ENCODE results near the gene TARS3.
"Not testable (repeated sequence)": the region's sequence is repeated elsewhere in the genome, so short reads cannot be mapped to it uniquely, and the experiment has no call there.

The TARS3 gene

DNA sequence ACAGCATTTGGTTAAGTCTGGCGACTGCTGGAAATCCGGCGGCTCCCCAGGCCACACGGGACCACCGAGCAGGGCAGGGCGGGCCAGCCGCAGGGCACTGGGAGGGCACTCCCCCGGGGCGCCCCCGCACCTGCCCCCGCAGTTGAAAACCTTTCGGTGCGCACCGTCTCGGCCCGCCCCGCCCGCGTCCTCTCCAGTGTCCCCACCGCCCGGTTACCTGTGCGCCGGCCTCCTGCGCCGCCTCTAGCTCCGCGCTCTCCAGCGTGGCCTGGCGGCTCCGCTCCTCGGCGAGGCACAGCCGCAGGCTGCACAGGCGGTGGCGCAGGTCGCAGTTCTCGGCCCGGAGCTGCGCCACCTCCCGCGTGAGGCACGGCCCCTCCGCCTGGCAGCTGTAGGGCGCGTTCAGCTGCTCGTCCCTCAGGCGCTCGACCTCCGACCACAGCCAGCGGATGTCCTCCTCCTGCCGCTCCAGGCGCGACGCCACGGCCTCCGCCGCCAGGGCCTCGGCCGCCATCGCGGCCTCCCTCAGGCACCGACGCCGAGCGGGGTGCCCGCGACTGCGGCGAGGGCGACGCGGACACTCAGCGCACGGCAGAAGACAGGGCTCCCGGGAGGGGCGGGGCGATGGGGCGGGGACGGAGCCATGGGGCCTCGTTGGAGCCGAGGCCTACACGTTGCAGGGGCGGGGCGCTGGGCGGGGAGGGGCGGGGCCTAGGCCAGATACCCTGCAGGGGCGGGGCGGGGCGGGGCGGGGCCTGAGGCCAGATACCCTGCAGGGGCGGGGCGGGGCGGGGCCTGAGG, at the start of gene TARS3:
Gene TARS3 (minus strand): TSS at position 600 of the 801 bp plus-strand sequence. CDS start 86 bp downstream, at position 514.
- no peak for FAIRE-seq

DNA sequence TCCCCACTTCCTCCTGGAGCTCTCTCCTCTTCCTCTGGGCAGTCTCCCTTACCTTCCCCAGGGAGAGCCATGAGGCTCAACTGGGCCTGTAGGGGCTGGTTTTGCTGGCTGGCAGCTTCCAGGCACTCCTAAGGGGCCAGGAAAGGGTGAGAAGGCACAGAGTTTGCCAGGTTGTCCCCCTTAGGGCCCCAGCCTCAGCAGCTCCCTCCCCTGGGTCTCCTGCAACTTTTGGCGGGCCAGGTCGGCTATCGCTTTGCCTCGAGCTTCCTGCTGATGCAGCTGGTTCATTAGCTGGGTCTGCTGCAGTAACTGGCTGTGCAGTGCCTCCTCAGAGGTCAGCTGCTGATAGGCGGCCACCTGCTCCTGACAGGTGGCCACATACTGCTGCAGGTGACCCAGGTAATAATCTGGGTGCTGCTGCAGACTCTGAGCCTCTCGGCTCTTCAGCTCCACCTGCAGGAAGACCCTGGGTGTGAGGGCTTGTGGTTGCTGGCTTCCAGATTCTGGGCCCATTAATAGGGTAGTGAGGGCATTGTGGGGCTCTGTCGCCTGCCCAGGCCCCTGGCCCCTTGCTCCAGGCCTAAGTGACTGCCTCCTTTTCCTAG, 49.3 kb upstream of the TARS3 start:
- no peak for FAIRE-seq

DNA sequence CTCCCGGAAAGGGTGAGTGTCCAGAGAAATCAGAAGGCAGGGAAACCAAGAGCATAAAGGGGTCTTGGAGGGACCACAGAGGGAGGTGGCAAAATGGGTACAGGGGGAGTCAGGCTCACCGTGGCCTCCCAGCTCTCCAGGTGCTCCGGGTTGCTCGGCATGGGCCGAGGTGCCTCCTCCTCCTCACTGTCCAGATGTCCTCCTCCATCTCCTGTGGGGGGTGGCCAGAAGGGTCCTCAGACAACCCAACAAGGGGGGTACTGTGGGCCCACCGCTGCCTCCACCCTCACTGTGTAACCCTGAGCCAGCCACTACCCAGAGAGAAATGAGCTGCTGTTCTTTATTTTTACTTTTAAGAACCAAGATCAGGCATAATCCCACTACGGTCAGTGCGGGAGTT, 48.6 kb upstream of the TARS3 start:
- FAIRE-seq = no peak

DNA sequence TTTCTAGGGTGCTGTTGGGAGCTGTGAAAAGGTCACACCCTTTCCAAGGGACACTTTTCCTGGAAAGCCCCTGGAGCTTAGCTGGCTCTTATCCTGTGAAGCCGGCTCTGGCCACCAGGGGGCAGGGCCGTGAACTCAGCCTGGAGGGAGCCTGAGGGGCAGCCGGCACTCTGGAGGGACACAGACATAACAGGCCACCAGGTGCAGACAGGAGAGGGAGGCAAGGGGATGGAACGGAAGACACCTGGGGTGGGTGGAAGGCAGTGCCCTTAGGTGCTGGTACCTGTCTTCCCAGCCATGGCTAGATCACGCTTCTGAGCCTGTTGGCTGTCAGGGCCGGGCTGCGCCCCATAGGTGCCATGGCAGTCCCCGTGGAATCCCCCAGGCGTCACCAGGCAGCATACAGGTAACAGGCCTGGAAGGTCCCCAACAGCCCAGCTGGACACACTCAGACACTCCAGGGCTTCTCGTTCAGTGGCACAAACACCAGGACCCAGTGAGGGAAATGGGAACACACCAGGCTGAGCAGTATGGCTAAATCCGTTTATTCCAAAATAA, 42.9 kb upstream of the TARS3 start:
- FAIRE-seq = not testable (repeated sequence)

DNA sequence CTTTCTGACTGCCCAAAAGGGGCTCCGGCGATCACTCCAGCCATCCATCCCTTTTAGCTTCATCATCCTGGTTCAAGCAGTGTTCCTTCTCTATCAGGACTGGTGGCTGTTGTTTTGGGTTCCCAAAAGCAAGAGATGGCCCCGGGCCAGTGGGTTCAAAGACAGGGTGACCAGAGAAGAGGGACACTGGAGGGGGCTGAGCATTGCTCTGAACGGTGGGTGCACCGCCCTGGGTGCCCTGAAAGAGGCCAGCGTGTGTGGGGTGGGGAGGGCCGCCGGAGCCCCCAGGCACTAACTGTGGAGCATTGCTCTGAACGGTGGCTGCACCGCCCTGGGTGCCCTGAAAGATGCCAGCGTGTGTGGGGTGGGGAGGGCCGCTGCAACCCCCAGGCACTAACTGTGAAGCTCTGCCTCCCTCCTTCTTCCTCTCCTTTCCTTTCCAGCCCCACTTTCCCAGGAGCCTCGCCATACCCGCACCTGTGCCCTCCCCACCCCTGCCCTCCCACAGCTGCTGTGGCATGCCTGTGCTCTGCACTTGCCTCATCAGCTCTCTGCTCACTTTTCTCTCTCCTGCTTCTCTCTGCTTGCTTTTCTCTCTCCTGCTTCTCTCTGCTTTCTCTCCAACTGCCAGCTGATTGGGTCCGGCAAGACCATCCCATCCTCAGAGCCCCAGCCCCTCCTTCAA, 41.6 kb upstream of the TARS3 start:
- no peak for FAIRE-seq

DNA sequence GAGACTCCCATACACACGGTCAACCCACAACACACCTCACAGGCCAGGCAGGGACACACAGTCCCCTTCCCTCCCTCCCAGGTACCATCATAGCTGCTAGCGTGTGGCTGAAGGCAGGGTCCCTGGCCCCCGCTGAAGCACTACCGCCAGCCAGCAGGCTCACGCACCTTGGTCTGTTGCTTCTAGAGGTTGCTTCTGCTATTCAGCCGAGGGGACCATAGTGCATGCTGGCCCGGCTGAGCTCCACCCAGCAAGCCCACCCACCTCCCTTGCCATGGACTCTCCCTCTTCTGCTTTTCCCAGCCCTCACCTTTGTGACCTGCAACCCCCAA, 41.0 kb upstream of the TARS3 start:
- not testable (repeated sequence) for FAIRE-seq

DNA sequence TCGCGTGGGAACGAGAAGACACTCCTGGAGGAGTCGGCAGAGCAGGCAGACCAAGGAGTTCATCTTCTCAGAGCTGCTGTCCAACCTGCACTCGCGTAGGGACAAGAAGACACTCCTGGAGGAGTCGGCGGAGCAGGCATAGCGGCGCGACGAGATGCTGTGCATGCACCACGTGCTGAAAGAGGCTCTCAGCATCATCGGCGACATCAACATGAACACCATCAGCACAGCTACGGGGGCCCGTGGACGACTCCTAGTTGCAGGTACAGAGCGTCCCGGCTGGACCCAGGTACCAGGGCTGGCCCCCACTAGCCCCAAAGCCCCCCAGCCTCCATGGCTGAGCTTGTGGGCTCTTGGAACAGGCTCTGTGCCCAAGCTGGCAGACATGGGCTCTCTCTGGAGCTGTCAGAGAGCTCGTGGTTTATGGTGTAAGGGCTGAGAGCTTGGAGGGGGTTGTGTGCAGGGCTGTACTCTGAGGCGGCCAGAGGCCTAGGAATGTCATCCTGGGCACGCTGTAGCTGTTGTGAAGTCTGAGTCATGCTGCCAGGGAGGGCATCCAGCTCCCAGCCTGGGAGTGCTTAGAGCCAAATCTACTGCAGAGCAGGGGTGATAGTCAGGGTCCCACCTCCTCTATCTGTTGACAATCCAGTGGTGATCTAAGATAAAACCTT, 40.5 kb upstream of the TARS3 start:
- not testable (repeated sequence) for FAIRE-seq

DNA sequence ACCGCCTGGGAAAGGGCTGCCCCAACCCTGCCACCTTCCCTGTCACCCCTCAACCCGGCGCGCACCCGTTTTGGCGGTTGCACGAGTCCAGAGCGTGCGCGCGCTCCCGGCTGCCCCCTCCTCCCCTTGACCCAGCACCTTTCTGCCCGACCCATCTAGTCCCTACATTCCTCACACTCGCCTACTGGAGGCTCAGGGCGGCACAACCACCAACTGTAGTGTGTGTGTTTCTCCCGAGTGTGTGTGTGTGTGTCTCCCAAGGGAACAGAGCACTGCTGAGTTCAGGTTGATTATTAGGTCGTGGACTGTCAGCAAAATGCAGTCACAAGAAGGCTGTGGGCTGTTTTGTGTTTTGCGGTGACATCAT, 22.4 kb upstream of the TARS3 start:
- FAIRE-seq = not testable (repeated sequence)

DNA sequence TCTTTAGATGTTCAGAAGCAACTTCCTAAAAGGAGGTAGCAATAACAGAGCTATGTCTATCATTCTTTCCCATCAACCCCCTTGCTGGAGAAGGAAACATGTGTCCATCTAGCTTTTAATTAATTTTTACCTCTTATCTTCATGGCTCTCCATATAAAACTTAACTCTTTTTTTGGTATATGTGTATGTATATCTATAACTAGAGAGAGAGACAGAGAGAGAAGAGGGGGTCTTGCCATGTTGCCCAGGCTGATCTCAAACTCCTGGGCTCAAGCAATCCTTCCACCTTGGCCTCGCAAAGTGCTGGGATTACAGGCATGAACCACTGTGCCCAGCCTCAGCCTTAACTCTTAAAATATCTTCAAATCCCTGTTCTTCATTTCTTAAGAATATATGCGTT, 10.6 kb upstream of the TARS3 start:
- not testable (repeated sequence) for FAIRE-seq

DNA sequence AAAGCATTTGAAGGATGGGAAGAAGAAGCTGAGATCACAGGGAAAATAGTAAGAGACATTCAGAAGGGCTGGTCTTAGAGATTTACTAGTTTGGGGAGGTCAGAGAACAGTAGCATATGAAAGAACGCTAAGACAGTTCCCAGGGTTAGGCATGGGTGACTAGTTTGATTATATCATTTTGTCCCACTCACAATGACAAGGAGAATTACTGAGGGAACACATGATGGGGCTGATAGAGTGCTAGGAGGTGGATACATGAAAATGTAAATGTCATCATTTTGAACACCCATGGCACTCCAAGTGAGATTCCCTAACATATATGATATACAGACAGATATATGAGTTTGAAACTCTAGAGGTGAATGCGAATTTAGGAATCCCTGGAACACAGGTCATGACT, 9.3 kb upstream of the TARS3 start:
- no peak for FAIRE-seq

DNA sequence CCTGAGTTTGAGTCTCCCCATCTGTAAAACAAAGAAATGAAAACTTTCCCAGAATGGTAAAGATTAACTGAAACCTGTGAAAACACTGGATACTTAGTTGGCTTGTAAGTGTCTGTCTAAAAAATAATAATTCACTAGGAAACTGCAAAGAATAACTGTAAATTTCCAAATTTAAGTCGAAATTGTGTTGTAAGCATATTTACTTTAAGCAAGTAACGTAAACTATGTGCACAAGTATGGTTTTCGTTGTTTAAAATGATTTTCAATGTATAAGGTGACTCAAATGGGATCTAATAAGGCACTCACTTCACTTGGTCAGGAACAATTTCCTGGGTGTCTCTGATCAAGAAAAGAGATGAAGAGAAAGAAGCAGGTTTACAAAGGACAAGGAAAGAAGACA, 8.5 kb upstream of the TARS3 start:
- FAIRE-seq = no peak

DNA sequence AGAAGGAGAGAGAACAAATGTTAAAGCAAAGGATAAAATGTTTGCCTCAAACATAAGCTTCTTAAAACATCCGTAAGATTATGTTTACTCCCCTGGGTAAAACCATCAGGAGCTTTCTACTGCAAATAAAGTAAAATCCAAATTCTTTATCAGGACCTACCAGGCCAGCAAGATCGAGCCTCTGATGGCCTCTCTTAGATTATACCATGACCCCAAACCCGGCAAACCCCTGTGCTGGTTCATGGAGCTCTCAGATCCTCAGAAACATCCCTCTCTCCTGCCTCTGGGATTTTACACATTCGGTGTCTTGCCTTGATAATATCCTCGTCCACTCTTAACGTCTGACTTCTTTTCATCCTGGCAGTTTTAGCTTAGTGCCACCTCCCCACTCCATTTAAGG, 7.5 kb upstream of the TARS3 start:
- FAIRE-seq = no peak

DNA sequence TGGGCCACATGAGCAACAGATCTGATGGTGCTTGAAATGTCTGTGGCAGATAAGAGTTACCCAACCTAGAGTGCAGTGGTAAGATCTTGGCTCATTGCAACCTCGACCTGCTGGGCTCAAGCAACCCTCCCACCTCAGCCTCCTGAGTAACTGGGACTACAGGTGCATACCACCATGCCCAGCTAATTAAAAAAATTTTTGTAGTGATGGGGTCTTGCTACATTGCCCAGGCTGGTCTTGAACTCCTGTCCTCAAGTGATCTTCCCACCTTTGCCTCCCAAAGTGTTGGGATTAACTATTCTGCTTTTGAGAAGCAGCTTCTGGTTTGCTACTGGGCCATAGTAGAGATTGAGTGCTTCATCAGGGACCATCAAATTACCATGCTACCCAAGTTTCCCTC, 2.9 kb upstream of the TARS3 start:
- no peak for FAIRE-seq

DNA sequence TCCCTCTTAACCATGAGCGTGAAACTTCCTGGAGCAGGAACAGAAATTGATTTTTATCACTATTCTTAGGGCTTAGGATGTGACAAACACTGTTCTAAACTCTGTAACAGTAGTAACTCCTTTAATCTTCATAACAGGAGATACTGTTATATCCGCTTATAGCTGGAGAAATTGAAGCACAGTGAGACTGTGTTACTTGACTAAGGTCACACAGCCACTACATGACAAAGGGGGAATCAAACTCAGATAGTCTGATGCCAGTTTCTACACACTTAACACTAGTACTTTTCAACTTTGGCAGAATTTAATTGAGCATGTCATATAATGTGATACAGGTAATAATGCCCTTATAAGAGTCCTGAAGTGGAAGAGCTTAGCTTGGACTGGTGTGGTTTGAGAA, 800 bp upstream of the TARS3 start:
- FAIRE-seq = no peak

DNA sequence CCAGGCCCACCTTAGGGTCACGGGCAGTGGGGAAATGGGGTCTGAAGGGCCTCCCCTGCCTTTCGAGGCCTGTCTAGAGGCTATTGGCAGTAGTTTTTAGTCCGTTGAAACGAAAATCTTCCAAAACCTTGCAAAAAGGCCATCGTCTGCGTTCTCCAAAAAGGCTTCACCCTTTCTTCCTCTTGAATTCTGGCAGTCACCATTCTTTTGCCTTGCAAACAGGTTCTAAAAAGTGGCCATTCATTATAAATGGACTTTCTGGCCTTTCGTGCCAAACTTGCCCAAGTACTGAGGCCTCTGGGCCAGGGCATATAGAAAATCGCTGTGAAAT, 367 bp upstream of the TARS3 start:
- no peak for FAIRE-seq

DNA sequence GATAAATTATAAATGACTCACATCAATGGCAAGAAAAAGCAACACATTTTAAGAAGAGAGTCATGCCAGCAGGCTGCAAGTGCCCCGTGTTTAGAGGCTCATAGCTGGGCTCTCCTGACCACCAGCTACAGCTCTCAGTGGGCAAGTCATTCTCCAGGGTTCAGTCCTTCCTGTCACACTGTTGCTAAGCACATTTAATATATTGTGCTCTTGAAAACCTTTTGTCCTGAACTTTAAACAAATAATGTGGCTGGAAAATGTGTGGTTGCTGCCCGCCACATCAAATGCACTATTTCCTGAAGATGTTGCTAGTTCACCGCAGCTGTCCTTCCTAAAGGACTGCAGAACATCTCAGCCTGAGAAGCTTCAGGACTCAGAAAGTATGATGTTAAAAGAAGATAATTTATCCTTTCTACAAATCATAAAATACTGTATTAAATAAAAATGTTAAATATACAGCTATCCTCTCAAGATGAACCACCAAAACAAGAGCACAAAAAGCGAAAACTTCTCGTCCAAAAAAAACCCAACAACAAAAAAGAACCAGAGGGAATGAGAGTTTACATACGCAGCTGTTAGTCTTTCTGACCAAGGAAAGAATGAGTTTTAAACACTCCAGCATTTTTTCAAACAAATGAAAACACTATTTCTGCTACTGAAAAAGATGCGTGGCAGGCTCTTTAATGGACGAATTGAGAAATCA, 951 bp downstream of the TARS3 start:
- FAIRE-seq = no peak

DNA sequence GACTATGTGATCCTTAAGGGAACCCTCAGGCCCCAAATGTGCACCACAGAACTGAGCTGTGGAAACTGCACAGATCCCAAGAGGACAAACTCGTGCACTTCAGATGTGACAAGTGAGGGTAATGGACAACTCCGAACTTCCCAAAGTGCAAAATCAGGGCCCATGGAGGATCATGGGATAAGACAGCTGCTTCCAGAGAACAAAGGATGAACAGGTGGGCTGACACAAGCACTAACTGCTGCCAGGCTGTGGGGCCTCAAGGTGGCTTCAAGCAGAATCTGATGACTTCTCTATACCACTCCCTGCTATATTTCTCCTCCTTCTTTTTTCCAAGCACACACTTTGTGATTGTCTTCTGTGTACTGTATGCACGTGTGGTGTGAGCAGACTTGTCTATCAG, 5.4 kb downstream of the TARS3 start:
- FAIRE-seq = no peak

DNA sequence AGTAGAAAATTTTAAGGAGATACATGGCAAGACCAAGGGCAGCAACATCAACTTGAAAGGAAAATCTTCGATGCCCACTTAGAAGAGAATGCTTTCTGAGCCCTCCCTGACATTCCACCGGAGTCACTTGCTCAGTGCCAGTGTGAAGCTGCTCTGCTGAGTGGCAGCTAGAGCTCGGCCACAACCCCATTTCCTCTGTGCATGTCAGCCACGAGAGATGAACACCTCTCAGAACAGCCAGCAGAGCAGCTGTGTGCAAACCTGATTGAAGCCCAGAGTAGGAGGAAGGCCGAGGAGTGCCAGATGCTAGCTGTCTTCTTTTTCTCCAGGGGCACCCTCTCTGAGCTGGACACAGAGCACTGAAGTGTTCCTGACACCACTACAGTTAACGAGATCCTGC, 12.2 kb downstream of the TARS3 start:
- no peak for FAIRE-seq

DNA sequence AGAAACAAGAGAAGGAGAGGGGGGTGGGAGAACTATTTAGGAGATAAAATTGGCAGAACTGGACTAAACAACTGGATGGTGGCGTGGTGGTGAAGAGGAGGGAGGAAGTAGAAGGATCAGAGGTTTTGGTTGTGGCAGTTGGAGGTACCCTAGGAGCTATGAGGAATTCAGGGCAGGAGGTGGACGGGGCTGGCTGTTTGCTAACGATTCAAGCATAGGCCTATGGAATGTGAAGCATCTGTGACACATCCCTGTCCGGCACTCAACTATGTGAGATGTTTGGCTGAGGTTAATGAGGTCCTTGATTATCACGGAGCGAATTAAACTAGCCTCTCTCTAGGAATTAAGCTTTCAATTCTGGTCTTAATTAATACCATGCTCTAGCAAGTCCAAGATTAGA, 13.5 kb downstream of the TARS3 start:
- FAIRE-seq = no peak

DNA sequence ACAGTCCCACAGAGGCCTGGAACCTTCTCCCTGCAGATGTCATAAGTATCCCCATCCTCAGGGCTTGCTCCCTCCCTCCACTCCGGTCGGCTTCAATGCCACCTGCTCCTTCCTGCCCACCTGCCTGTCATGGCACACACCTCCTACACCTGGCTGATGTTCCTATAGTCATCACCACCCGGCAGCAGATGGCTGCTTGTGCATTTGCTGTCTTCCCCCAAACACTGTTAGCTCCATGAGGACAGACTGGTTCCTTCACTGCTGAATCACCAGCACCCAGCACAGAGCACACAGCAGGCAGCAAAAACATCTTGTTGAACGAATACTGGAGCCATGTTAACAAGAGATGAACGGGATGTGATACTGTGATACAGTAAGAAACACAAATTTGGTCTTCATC, 14.8 kb downstream of the TARS3 start:
- no peak for FAIRE-seq

DNA sequence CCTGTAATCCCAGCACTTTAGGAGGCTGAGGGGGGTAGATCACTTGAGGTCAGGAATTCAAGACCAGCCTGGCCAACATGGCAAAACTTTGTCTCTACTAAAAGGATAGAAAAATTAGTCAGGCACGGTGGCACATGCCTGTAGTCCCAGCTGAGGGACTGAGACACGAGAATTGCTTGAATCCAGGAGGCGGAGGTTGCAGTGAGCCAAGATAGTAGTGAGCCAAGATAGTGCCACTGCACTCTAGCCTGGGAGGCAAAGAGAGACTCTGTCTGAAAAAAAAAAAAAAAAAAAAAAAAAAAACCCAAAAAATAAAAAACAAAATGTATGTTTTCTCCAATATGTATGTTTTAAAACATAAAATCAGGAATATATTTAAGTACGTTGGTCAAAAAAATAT, 16.3 kb downstream of the TARS3 start:
- no peak for FAIRE-seq

DNA sequence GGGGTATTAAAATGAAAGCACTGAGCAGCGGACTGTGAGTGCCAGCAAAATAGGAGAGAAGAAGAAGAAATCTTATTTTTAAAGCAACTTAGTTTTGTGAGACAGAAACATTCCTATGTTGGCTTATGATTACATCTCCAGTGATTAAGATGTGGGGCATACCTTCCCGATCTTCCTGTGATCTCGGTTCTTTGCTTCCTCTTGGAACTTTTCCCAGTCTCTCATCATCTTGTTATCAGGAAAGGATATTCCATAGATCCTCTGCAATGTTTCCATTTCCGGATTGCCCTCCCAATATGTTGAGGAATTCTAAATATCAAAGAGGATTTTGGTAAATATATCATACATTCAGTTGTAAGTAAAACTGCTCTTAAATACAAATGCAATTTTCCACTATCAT, 22.2 kb downstream of the TARS3 start:
- FAIRE-seq = no peak

DNA sequence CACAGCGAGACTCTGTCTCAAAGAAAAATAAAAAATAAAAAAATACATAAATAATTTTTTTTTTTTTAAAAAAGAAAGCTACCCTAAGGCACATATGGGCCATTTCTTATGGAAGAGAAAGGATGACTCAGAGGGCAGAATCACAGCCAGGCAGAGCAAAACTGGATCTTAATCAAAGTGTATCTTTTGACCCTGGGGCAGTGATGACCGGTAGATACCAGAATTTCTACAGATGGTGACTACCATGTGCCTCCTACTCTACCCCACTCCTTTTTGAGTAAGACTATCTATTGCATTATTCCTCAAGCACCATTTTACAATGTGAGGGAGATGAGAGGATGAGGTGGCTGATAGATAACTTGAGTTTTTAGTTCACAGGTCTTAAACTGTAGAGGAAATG, 26.0 kb downstream of the TARS3 start:
- FAIRE-seq = no peak
